Astrocyte of the spinal cord (primary cell): ENCODE data around the gene HID1.
"Not testable (repeated sequence)": the region's sequence is repeated elsewhere in the genome, so short reads cannot be mapped to it uniquely, and the experiment has no call there.

Experiments
- DNase-seq: peaks from one replicate; pipeline ENCODE4 v3.0.0; 2011; ENCODE audit warnings: low read depth, low spot score
- H3K4me3 ChIP-seq: 2 replicates; pipeline ENCODE4 v1.5.1; 2011; ENCODE audit warnings: low read depth, mild to moderate bottlenecking, low read length, moderate library complexity
- CTCF ChIP-seq: IDR thresholded peaks from 2 replicates; pipeline ENCODE4 v1.5.1; 2012; ENCODE audit warnings: low read depth, mild to moderate bottlenecking, low read length, inconsistent platforms
- in situ Hi-C: cut with HindIII; loops from 2 replicates; pipeline ENCODE4 v1.10.0; 2017; ENCODE audit warnings: low sequenced_read_pairs

The HID1 gene

GRCh38 chr17:75012096-75012345, 39.5 kb upstream of the HID1 start:
- in situ Hi-C loops = no loop called here
- H3K4me3 ChIP-seq = peak overlapping the region; percentile 74
- no peak for DNase-seq

GRCh38 chr17:75011401-75012095, 39.0 kb upstream of the HID1 start:
- H3K4me3 ChIP-seq = peak overlapping the region; percentile 74
- TF ChIP-seq CTCF = no peak
- in situ Hi-C loops = no loop called here
- DNase-seq = peak; percentile 62

More at GRCh38 chr17:75012096-75012345, 39.5 kb upstream of the HID1 start:
- TF ChIP-seq CTCF = no peak

GRCh38 chr17:75010683-75011400, 38.3 kb upstream of the HID1 start:
- in situ Hi-C loops = no loop called here
- no peak for TF ChIP-seq CTCF
- H3K4me3 ChIP-seq = no peak overlapping the region
- peak; percentile 35 for DNase-seq

GRCh38 chr17:75009139-75009724, 36.7 kb upstream of the HID1 start:
- no peak overlapping the region for H3K4me3 ChIP-seq
- DNase-seq = no peak
- no peak for TF ChIP-seq CTCF
- in situ Hi-C loops = no loop called here

- TF ChIP-seq CTCF = no peak
- DNase-seq = no peak
- in situ Hi-C loops = no loop called here
- no peak overlapping the region for H3K4me3 ChIP-seq
Measured at GRCh38 chr17:75008373-75008772, 35.8 kb upstream of the HID1 start.

- H3K4me3 ChIP-seq = no peak overlapping the region
- DNase-seq = no peak
- TF ChIP-seq CTCF = no peak
- in situ Hi-C loops = no loop called here
Measured at GRCh38 chr17:75006653-75007052, 34.1 kb upstream of the HID1 start.

- in situ Hi-C loops, H3K4me3 ChIP-seq, DNase-seq: not testable (repeated sequence)
Measured at GRCh38 chr17:75006084-75006483, 33.5 kb upstream of the HID1 start.
